H1 (cell line): Measurements from ENCODE around the gene TYSND1. TPM values are rescaled to one million over a fixed set of nuclear protein-coding genes. Genes with fewer than 3 reads are reported as not detected.

Experiments used
- CTCF ChIA-PET: fragments of 300-600 bp; sonication (Branson Sonifier 250); formaldehyde crosslinking; loops from one replicate; lab custom pipeline; 2021; ENCODE audit not compliant: partially characterized antibody; lab: Charles Lee
- POLR2A ChIA-PET: fragments of 300-600 bp; sonication (Branson Sonifier 250); formaldehyde crosslinking; loops from one replicate; lab custom pipeline; 2021; ENCODE audit warnings: inconsistent platforms; ENCODE audit not compliant: partially characterized antibody; lab: Charles Lee
- DNase-seq, 2 experiments: peaks; one replicate each; pipeline versions ENCODE4 v3.0.0 to v3.0.0-alpha.2; 2010 to 2022; ENCODE audit warnings: low spot score in 2 of 2, low read depth in 1 of 2, mixed read lengths in 1 of 2
- FAIRE-seq: peaks from 2 replicates; lab custom pipeline; 2011; peaks lifted over from hg19 to GRCh38; lab: Jason Lieb, UNC
- H2AFZ ChIP-seq: 2 replicates; pipeline ENCODE4 v1.8.1; 2012; ENCODE audit warnings: low read length, inconsistent platforms
- H2AK5ac ChIP-seq: 2 replicates; pipeline ENCODE4 v1.6.1; 2013; ENCODE audit warnings: low read depth, low read length
- H2BK120ac ChIP-seq: replicated peaks from 2 replicates; pipeline ENCODE3; 2013; ENCODE audit warnings: low read depth, low read length, inconsistent platforms
- H2BK12ac ChIP-seq: 2 replicates; pipeline ENCODE4 v1.6.1; 2013; ENCODE audit warnings: low read depth, low read length
- H2BK15ac ChIP-seq: 2 replicates; pipeline ENCODE4 v1.6.1; 2013; ENCODE audit warnings: low read length
- H2BK20ac ChIP-seq: 2 replicates; pipeline ENCODE4 v1.6.1; 2013; ENCODE audit warnings: low read length
- H2BK5ac ChIP-seq: 2 replicates; pipeline ENCODE4 v1.6.1; 2013; ENCODE audit warnings: low read depth, low read length
- H3K14ac ChIP-seq: 2 replicates; pipeline ENCODE4 v1.6.1; 2013; ENCODE audit warnings: inconsistent platforms; ENCODE audit not compliant: insufficient read length
- H3K18ac ChIP-seq: 2 replicates; pipeline ENCODE4 v1.6.1; 2013; ENCODE audit warnings: low read length; ENCODE audit errors: extremely low read depth
- H3K23ac ChIP-seq: 2 replicates; pipeline ENCODE4 v1.6.1; 2013; ENCODE audit warnings: inconsistent platforms; ENCODE audit not compliant: insufficient read length
- H3K23me2 ChIP-seq: 2 replicates; pipeline ENCODE4 v1.6.1; 2013; ENCODE audit warnings: low read depth, low read length
- H3K27ac ChIP-seq: 2 replicates; pipeline ENCODE4 v1.6.1; 2011; ENCODE audit warnings: low read depth, low read length, inconsistent platforms
- H3K27me3 ChIP-seq, 4 experiments: replicated peaks in 1 of 4; 1 replicate in 1 of 4; 2 replicates in 3 of 4; pipeline versions ENCODE4 v1.6.1 to v1.8.1; 2011 to 2013; ENCODE audit warnings: low read length in 3 of 4, mild to moderate bottlenecking in 3 of 4, inconsistent platforms in 2 of 4, mixed read lengths in 2 of 4, moderate library complexity in 1 of 4; ENCODE audit not compliant: control insufficient read depth in 3 of 4, insufficient read depth in 3 of 4; ENCODE audit errors: extremely low read depth in 1 of 4
- H3K36me3 ChIP-seq, 4 experiments: 2 replicates each; pipeline versions ENCODE4 v1.6.1 to v1.8.1; 2011 to 2013; ENCODE audit warnings: mild to moderate bottlenecking in 4 of 4, low read length in 3 of 4, moderate library complexity in 2 of 4, control low read depth in 1 of 4, inconsistent platforms in 1 of 4; ENCODE audit not compliant: insufficient read depth in 4 of 4, control insufficient read depth in 2 of 4
- H3K4ac ChIP-seq: replicated peaks from 2 replicates; pipeline ENCODE3; 2013; ENCODE audit warnings: low read length, low read depth, mixed read lengths, inconsistent platforms; ENCODE audit not compliant: insufficient read length
- H3K4me1 ChIP-seq, 4 experiments: replicated peaks in 1 of 4; 1 replicate in 1 of 4; 2 replicates in 3 of 4; pipeline versions ENCODE4 v1.6.1 to v1.8.1; 2011 to 2013; ENCODE audit warnings: low read length in 3 of 4, inconsistent platforms in 2 of 4, mixed read lengths in 1 of 4; ENCODE audit not compliant: insufficient read depth in 4 of 4, control insufficient read depth in 3 of 4
- H3K4me2 ChIP-seq, 2 experiments: 2 replicates each; pipeline versions ENCODE4 v1.6.1 to v1.8.1; 2011 to 2013; ENCODE audit warnings: low read depth in 2 of 2, low read length in 2 of 2, control low read depth in 1 of 2, inconsistent platforms in 1 of 2, mild to moderate bottlenecking in 1 of 2; ENCODE audit not compliant: insufficient read depth in 1 of 2
- H3K4me3 ChIP-seq, 4 experiments: fragments of 200-600, 300-600 bp in 1 of 4; sonication (generic), shearing (Covaris generic), sonication (Bioruptor Twin) in 1 of 4; 2 replicates each; pipeline versions ENCODE4 v1.5.1 to v1.8.1; 2011 to 2016; ENCODE audit warnings: low read length in 4 of 4, low read depth in 3 of 4, control low read depth in 2 of 4, inconsistent platforms in 2 of 4, mild to moderate bottlenecking in 2 of 4, mixed read lengths in 1 of 4, moderate library complexity in 1 of 4; ENCODE audit not compliant: insufficient read depth in 2 of 4; ENCODE audit errors: extremely low read depth in 1 of 4
- H3K56ac ChIP-seq: replicated peaks from 2 replicates; pipeline ENCODE3; 2013; ENCODE audit warnings: low read depth, mild to moderate bottlenecking, mixed read lengths, low read length, inconsistent platforms; ENCODE audit not compliant: insufficient read length
- H3K79me1 ChIP-seq: 2 replicates; pipeline ENCODE4 v1.6.1; 2013; ENCODE audit warnings: low read depth, low read length, control low read depth
- H3K79me2 ChIP-seq, 2 experiments: 2 replicates each; pipeline versions ENCODE4 v1.6.1 to v1.8.1; 2012 to 2013; ENCODE audit warnings: low read length in 2 of 2, mild to moderate bottlenecking in 2 of 2, inconsistent platforms in 1 of 2; ENCODE audit not compliant: insufficient read depth in 2 of 2, control insufficient read depth in 1 of 2
- H3K9ac ChIP-seq, 4 experiments: replicated peaks in 1 of 4; 1 replicate in 1 of 4; 2 replicates in 3 of 4; pipeline versions ENCODE4 v1.6.1 to v1.8.1; 2011 to 2013; ENCODE audit warnings: low read depth in 3 of 4, low read length in 3 of 4, control low read depth in 2 of 4, mild to moderate bottlenecking in 2 of 4, moderate library complexity in 2 of 4, inconsistent platforms in 1 of 4; ENCODE audit errors: extremely low read depth in 1 of 4
- H3K9me3 ChIP-seq, 2 experiments: 2 replicates each; pipeline versions ENCODE4 v1.6.1 to v1.8.1; 2012 to 2013; ENCODE audit warnings: mild to moderate bottlenecking in 2 of 2, moderate library complexity in 2 of 2, control low read depth in 1 of 2, inconsistent platforms in 1 of 2, low read depth in 1 of 2, low read length in 1 of 2, mixed read lengths in 1 of 2; ENCODE audit not compliant: insufficient read depth in 2 of 2
- H4K20me1 ChIP-seq, 2 experiments: replicated peaks in 1 of 2; 2 replicates each; pipeline versions ENCODE3 to v1.8.1; 2011 to 2013; ENCODE audit warnings: inconsistent platforms in 2 of 2, low read length in 2 of 2, mild to moderate bottlenecking in 1 of 2; ENCODE audit not compliant: insufficient read depth in 2 of 2, control insufficient read depth in 1 of 2
- H4K5ac ChIP-seq: 2 replicates; pipeline ENCODE4 v1.6.1; 2013; ENCODE audit warnings: low read length, low read depth, mixed read lengths, inconsistent platforms; ENCODE audit not compliant: insufficient read length
- H4K8ac ChIP-seq: 2 replicates; pipeline ENCODE4 v1.8.0; 2013; ENCODE audit warnings: mild to moderate bottlenecking, moderate library complexity, low read length, inconsistent platforms; ENCODE audit not compliant: insufficient read depth; ENCODE audit errors: extremely low read depth
- H4K91ac ChIP-seq: replicated peaks from 2 replicates; pipeline ENCODE3; 2013; ENCODE audit warnings: low read length, mixed read lengths, inconsistent platforms; ENCODE audit not compliant: insufficient read length
- ATF2 ChIP-seq: IDR thresholded peaks from 2 replicates; pipeline ENCODE4 v1.6.1; 2012; ENCODE audit warnings: low read length, inconsistent platforms
- PHF8 ChIP-seq: fragments of 200-600 bp; sonication (generic); conservative IDR thresholded peaks from 2 replicates; pipeline ENCODE4 v1.7.1; 2012; ENCODE audit warnings: low read depth, mild to moderate bottlenecking, inconsistent platforms, low read length, moderate library complexity
- SP4 ChIP-seq: IDR thresholded peaks from 2 replicates; pipeline ENCODE4 v1.6.1; 2012; ENCODE audit warnings: low read length, inconsistent platforms
- SUZ12 ChIP-seq: fragments of 200-600 bp; sonication (generic); IDR thresholded peaks from 2 replicates; pipeline ENCODE4 v1.6.1; 2012; ENCODE audit warnings: mild to moderate bottlenecking, inconsistent platforms, low read length, moderate library complexity, mixed read lengths
- TEAD4 ChIP-seq: IDR thresholded peaks from 2 replicates; pipeline ENCODE4 v1.6.1; 2012; ENCODE audit warnings: low read depth, low read length, inconsistent platforms, mixed read lengths
- ZNF274 ChIP-seq: IDR thresholded peaks from 2 replicates; pipeline ENCODE4 v1.7.0; 2012; ENCODE audit warnings: low read length, borderline replicate concordance; ENCODE audit errors: extremely low read depth
- WGBS, 2 experiments: shearing (Covaris generic) in 1 of 2; methylation state at CpG; one replicate each; pipeline versions ENCODE4 v1.1.6 to v1.1.7; 2013 to 2015; ENCODE audit warnings: low lambda C conversion rate in 2 of 2, mixed read lengths in 2 of 2, inconsistent platforms in 1 of 2, low coverage in 1 of 2, missing lambda C conversion rate in 1 of 2; ENCODE audit not compliant: insufficient replicate concordance in 2 of 2, insufficient coverage in 1 of 2, insufficient read length in 1 of 2; ENCODE audit errors: extremely low coverage in 1 of 2, missing lambda C conversion rate in 1 of 2; 5-methylcytosine and 5-hydroxymethylcytosine counted together
- polyA plus RNA-seq, 7 experiments: library from polyadenylated mRNA; depleted of rRNA in 3 of 7; stranded (reverse) in 5 of 7; unstranded in 2 of 7; fragments of >200 nt in 5 of 7; fragments of 200-250 nt in 2 of 7; gene quantifications; 1 replicate in 5 of 7; 2 replicates in 1 of 7; 4 replicates in 1 of 7; pipeline versions ENCODE4 v1.2.1 to v1.2.3, GENCODE V29; 2011 to 2013; ENCODE audit warnings: missing spikeins in 2 of 7, mixed read lengths in 2 of 7
- total RNA-seq: library from RNA; stranded (reverse); fragmentation: NEBNext Ultra II Directional; extraction: Animal tissue kit (Norgen Biotek cat#: 25700); gene quantifications from 2 replicates; pipeline ENCODE4 v1.2.1, GENCODE V29; 2021

TYSND1 gene
- total and polyA plus RNA-seq, 2 of the 8 experiments (the other 6 are each of a cell fraction or from before 2014, with no cell fraction given), result 11.9 to 15.0 TPM

DNA sequence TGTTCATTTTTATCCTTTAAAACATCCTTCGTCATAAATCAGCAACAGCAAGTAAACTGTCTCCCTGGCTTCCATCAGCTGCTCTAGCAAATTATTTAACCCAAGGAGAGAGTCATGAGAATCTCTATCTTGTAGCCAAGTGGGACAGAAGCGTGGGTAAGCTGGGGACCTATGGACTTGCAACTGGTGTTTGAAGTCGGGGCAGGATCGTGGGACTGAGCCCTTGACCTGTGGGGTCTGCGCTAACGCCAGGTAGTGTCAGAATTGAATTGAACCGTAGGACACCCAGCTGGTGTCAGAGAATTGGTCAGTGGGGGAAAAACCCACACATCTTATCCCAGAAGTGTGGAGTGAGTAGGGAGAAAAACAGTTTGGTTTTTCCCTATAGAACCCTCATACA is 27.3 kb downstream of the TYSND1 start:
- no peak overlapping the region for H3K27ac ChIP-seq
- H3K56ac ChIP-seq, result no peak overlapping the region
- FAIRE-seq, result no peak
- H2AFZ ChIP-seq, result no peak overlapping the region
- no peak overlapping the region for H2BK20ac ChIP-seq
- 95% methylated on average over 7 of the region's 7 CpGs; no CpG with 5 or more reads in 1 of the 2 experiments for WGBS, 2 experiments
- no peaks in the 10 kb centered on the region for H3K79me1 ChIP-seq
- no peaks in the 10 kb centered on the region; a peak in 1 of 8 replicates for H3K36me3 ChIP-seq
- no peak overlapping the region for H2BK120ac ChIP-seq
- H4K8ac ChIP-seq, result no peak overlapping the region
- no peak overlapping the region for H3K23ac ChIP-seq
- H3K4me1 ChIP-seq, result no peaks in the 10 kb centered on the region; a peak in 1 of 7 replicates
- no peak overlapping the region for H3K4me3 ChIP-seq
- TF ChIP-seq PHF8 (no peak), SP4 (no peak), ATF2 (no peak), SUZ12 (no peak), ZNF274 (no peak), TEAD4 (no peak)
- TF ChIP-seq, all 59 proteins: peak for 0
- ChIA-PET POLR2A (interaction anchor here (1.3 kb wide), 1 partner anchor 10 kb away, joined by 3 read pairs; no protein-coding TSS in a partner anchor), CTCF (interaction anchor here (5.1 to 11.0 kb wide), 4 partner anchors 9 to 24 kb away, joined by 51 to 155 read pairs (median 87); partner anchors contain the start of gene TYSND1)
- no peak overlapping the region for H3K4me2 ChIP-seq
- DNase-seq, result no peak
- no peak overlapping the region for H3K4ac ChIP-seq
- no peak overlapping the region for H2AK5ac ChIP-seq
- H4K20me1 ChIP-seq, result no peaks in the 10 kb centered on the region
- H3K23me2 ChIP-seq, result no peaks in the 10 kb centered on the region
- H2BK15ac ChIP-seq, result no peak overlapping the region
- no peaks in the 10 kb centered on the region for H3K9me3 ChIP-seq
- no peak overlapping the region for H2BK12ac ChIP-seq
- no peak overlapping the region for H2BK5ac ChIP-seq
- no peaks in the 10 kb centered on the region for H3K79me2 ChIP-seq
- no peak overlapping the region for H3K9ac ChIP-seq
- H3K18ac ChIP-seq, result no peak overlapping the region
- no peak overlapping the region for H4K91ac ChIP-seq
- H3K14ac ChIP-seq, result no peak overlapping the region
- no peaks in the 10 kb centered on the region for H3K27me3 ChIP-seq
- H4K5ac ChIP-seq, result no peak overlapping the region
